Measurements from ENCODE around the gene HDAC4. TPM values are rescaled to one million over a fixed set of nuclear protein-coding genes. Genes with fewer than 3 reads are reported as not detected.
A peak's percentile ranks its signal among the peaks of the same experiment; 100 is the strongest.

HDAC4 gene
- total RNA-seq, 1 experiment from 2014 or later = 32.0 TPM

- H2AFZ ChIP-seq (ENCODE audit: low read length) = no peak overlapping the region
Measured at GRCh38 chr2:239181074-239181902, 219.5 kb downstream of the HDAC4 start.

More at GRCh38 chr2:239181074-239181902, 219.5 kb downstream of the HDAC4 start:
- WGBS (ENCODE audit: extremely low coverage, insufficient read length, low lambda C conversion rate) = no CpG with 5 or more reads among the region's 21 CpGs
- Histone ChIP-seq H3K23ac (ENCODE audit: insufficient read length, low read depth, low read length) (no peak overlapping the region), H3K79me1 (ENCODE audit: insufficient read depth, low read depth, low read length, poor library complexity, severe bottlenecking) (no peaks in the 10 kb centered on the region), H3K4me1 (ENCODE audit: insufficient read depth, low read length) (no peaks in the 10 kb centered on the region), H3K4me2 (ENCODE audit: insufficient read depth, insufficient read length, low read length) (no peak overlapping the region), H4K20me1 (ENCODE audit: control insufficient read depth, insufficient read depth, insufficient read length) (no peaks in the 10 kb centered on the region), H3K56ac (ENCODE audit: insufficient read length, low read depth, low read length) (no peak overlapping the region), H3K18ac (ENCODE audit: insufficient read length, low read depth, low read length) (no peak overlapping the region), H3K27ac (ENCODE audit: insufficient read length, low read depth, low read length) (no peak overlapping the region), H4K91ac (ENCODE audit: insufficient read length, low read depth, low read length) (no peak overlapping the region), H3K4ac (ENCODE audit: low read depth, low read length) (no peak overlapping the region), H3K9me3 (ENCODE audit: control insufficient read depth, low read depth, low read length) (no peaks in the 10 kb centered on the region), H3K14ac (ENCODE audit: insufficient read depth, low read length) (peak overlapping the region; percentile 41; the same call in 1 of the 2 replicates), H2BK120ac (ENCODE audit: low read depth, low read length, poor library complexity, severe bottlenecking) (no peak overlapping the region), H2AK5ac (ENCODE audit: insufficient read length, low read length) (no peak overlapping the region), H2BK20ac (ENCODE audit: low read depth, low read length, poor library complexity, severe bottlenecking) (no peak overlapping the region), H3K79me2 (ENCODE audit: insufficient read depth, low read length) (no peaks in the 10 kb centered on the region), H3K23me2 (ENCODE audit: insufficient read length, low read depth, low read length, poor library complexity, severe bottlenecking) (no peaks in the 10 kb centered on the region), H4K5ac (ENCODE audit: insufficient read length, low read depth, low read length) (no peak overlapping the region), H3K9ac (ENCODE audit: extremely low read depth, insufficient read length, low read length) (no peak overlapping the region), H2BK5ac (ENCODE audit: insufficient read length, low read length) (no peak overlapping the region), H3K27me3 (ENCODE audit: insufficient read depth, low read length) (no peaks in the 10 kb centered on the region), H2BK15ac (ENCODE audit: low read depth, low read length) (no peak overlapping the region), H2BK12ac (ENCODE audit: insufficient read length, low read depth, low read length) (no peak overlapping the region), H4K8ac (replicated peaks; ENCODE audit: insufficient read length, low read depth, low read length) (no peak overlapping the region), H3T11ph (ENCODE audit: low read length) (no peak overlapping the region)
- no peaks in the 10 kb centered on the region for H3K27me3 Mint-ChIP-seq (ENCODE audit: low read depth)
- no peak overlapping the region for H3K4me3 Mint-ChIP-seq
- H3K4me1 Mint-ChIP-seq = peaks cover 9% of the 10 kb centered on the region in 2 experiments; a peak in 3 of 4 replicates
- peak overlapping the region in 1 of 3 experiments; percentile 85; a peak in 2 of 7 replicates for H3K27ac Mint-ChIP-seq
- peak; percentile 17 for DNase-seq
- H3K9me3 Mint-ChIP-seq = peaks cover 9 to 17% of the 10 kb centered on the region in 2 experiments; a peak in 2 of 5 replicates
- TF ChIP-seq, protein P1, sequence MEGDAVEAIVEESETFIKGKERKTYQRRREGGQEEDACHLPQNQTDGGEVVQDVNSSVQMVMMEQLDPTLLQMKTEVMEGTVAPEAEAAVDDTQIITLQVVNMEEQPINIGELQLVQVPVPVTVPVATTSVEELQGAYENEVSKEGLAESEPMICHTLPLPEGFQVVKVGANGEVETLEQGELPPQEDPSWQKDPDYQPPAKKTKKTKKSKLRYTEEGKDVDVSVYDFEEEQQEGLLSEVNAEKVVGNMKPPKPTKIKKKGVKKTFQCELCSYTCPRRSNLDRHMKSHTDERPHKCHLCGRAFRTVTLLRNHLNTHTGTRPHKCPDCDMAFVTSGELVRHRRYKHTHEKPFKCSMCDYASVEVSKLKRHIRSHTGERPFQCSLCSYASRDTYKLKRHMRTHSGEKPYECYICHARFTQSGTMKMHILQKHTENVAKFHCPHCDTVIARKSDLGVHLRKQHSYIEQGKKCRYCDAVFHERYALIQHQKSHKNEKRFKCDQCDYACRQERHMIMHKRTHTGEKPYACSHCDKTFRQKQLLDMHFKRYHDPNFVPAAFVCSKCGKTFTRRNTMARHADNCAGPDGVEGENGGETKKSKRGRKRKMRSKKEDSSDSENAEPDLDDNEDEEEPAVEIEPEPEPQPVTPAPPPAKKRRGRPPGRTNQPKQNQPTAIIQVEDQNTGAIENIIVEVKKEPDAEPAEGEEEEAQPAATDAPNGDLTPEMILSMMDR (conservative IDR thresholded peaks at IDR 0.05) = no peak
- H3K36me3 Mint-ChIP-seq (ENCODE audit: insufficient read depth in 1 of 3, low read depth in 3 of 3) = peaks cover 36 to 42% (median 36%) of the 10 kb centered on the region in 3 experiments
